A549 (cell line): ENCODE data around the gene PTOV1.

ENCODE experiments used
- BHLHE40 ChIP-seq: IDR thresholded peaks from 2 replicates; pipeline ENCODE4 v1.6.1; 2012; ENCODE audit warnings: low read depth, low read length, inconsistent platforms
- ELK1 ChIP-seq: fragments of 150-350 bp; IDR thresholded peaks from 2 replicates; pipeline ENCODE4 v1.6.1; 2014; ENCODE audit warnings: low read depth, mild to moderate bottlenecking, low read length
- HOXB13 ChIP-seq: fragments of 250-450 bp; sonication (Bioruptor Pico); IDR thresholded peaks from 2 replicates; pipeline ENCODE4 v1.5.0; 2020; ENCODE audit warnings: low read depth, mild to moderate bottlenecking, moderate library complexity
- JUN ChIP-seq, 2 experiments: fragments of >200 bp; sonication (Bioruptor Twin); formaldehyde crosslinking; IDR thresholded peaks; 2 replicates in 1 of 2; 3 replicates in 1 of 2; pipeline ENCODE4 v1.6.1; 2016 to 2017
- MYC ChIP-seq: IDR thresholded peaks from 2 replicates; pipeline ENCODE4 v1.6.1; 2012; ENCODE audit warnings: mild to moderate bottlenecking, inconsistent platforms, low read length, improper control_type of control experiment, borderline replicate concordance
- RAD21 ChIP-seq, 2 experiments: fragments of >200 bp in 1 of 2; sonication (Bioruptor Twin) in 1 of 2; formaldehyde crosslinking in 1 of 2; IDR thresholded peaks in 1 of 2; conservative IDR thresholded peaks in 1 of 2; 2 replicates in 1 of 2; 3 replicates in 1 of 2; pipeline ENCODE4 v1.6.1; 2012 to 2018; ENCODE audit warnings: inconsistent platforms in 1 of 2
- ZC3H11A ChIP-seq: fragments of 450-650 bp; IDR thresholded peaks from 2 replicates; pipeline ENCODE4 v1.6.1; 2014; ENCODE audit warnings: antibody characterized with exemption, mild to moderate bottlenecking
- TF ChIP-seq, protein P1 (sequence below): fragments of >200 bp; sonication (Bioruptor Twin); formaldehyde crosslinking; IDR thresholded peaks from 3 replicates; pipeline ENCODE4 v1.5.1; 2016

DNA sequence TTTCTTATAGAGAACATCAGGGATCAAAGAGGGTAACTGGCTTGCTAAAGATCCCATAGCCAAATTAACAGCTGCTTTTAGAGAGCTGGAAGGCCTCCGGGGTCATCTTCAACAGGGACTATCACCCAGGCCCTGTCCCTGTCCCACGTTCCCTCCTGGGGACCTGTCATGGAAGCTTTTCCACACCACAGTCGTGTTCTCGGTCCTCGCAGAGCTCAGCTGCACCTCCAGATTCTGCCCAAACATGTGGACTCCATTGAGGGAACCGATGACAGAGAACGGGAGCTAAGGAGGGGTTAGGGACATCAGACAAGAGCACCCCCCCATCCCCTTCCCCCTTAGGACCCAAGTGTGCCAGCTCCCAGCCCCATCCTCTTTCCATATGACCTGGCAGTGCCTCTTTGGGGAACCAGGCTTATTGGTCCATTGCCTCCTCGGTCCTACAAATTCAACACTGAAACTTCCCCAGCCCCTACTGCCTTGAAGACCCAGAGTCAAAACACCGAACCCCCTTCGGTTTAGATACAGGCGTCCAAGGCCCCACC lies 38.4 kb upstream of the PTOV1 start:
- TF ChIP-seq, protein P1, sequence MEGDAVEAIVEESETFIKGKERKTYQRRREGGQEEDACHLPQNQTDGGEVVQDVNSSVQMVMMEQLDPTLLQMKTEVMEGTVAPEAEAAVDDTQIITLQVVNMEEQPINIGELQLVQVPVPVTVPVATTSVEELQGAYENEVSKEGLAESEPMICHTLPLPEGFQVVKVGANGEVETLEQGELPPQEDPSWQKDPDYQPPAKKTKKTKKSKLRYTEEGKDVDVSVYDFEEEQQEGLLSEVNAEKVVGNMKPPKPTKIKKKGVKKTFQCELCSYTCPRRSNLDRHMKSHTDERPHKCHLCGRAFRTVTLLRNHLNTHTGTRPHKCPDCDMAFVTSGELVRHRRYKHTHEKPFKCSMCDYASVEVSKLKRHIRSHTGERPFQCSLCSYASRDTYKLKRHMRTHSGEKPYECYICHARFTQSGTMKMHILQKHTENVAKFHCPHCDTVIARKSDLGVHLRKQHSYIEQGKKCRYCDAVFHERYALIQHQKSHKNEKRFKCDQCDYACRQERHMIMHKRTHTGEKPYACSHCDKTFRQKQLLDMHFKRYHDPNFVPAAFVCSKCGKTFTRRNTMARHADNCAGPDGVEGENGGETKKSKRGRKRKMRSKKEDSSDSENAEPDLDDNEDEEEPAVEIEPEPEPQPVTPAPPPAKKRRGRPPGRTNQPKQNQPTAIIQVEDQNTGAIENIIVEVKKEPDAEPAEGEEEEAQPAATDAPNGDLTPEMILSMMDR: no peak
- TF ChIP-seq HOXB13 (no peak), ELK1 (no peak), JUN (IDR thresholded peaks at IDR 0.05) (no peak), BHLHE40 (no peak), ZC3H11A (no peak), MYC (no peak; the same call in 1 of the 2 replicates), RAD21 (conservative IDR thresholded peaks at IDR 0.05 in 1 of 2, IDR thresholded peaks at IDR 0.05 in 1 of 2) (no peak)
